Testis (tissue), 3 donors: ENCODE data around the gene UBASH3B. TPM values are rescaled to one million over a fixed set of nuclear protein-coding genes. Genes with fewer than 3 reads are reported as not detected.

ENCODE experiments used
- DNase-seq: peaks from one replicate; pipeline ENCODE4 v3.0.0-alpha.2; 2019
- H3K27ac ChIP-seq, 2 donors: fragments of 200-600 bp; sonication (generic); one replicate each; pipeline ENCODE4 v1.5.1; 2019
- H3K27me3 ChIP-seq: fragments of 200-600 bp; sonication (generic); one replicate; pipeline ENCODE4 v1.5.1; 2019
- H3K36me3 ChIP-seq: fragments of 200-600 bp; sonication (generic); one replicate; pipeline ENCODE4 v1.5.1; 2017; ENCODE audit warnings: low read depth; ENCODE audit errors: missing control alignments
- H3K4me1 ChIP-seq: fragments of 200-600 bp; sonication (generic); one replicate; pipeline ENCODE4 v1.5.1; 2019
- H3K4me3 ChIP-seq, 2 donors: fragments of 200-600 bp; sonication (generic); one replicate each; pipeline ENCODE4 v1.5.1; 2017 to 2019
- H3K9me3 ChIP-seq: fragments of 200-600 bp; sonication (generic); one replicate; pipeline ENCODE4 v1.5.1; 2017
- POLR2A ChIP-seq: fragments of 450-650 bp; IDR thresholded peaks from one replicate; pipeline ENCODE4 v1.6.1; 2017; ENCODE audit warnings: antibody characterized with exemption, mild to moderate bottlenecking, moderate library complexity
- WGBS, 2 donors: methylation state at CpG; one replicate each; pipeline ENCODE4 v1.1.5; 2018; 5-methylcytosine and 5-hydroxymethylcytosine counted together
- intact Hi-C: fragments of 100-400 bp; cut with DNase I; formaldehyde crosslinking; loops from one replicate; pipeline ENCODE4 v1.15.1; 2023; ENCODE audit warnings: low total_unique reads
- polyA plus RNA-seq: library from polyadenylated mRNA; stranded (reverse); fragments of 350-450 nt; fragmentation: Illumina TruSeq; extraction: RNeasy Lipid Tissue Mini Kit (QIAGEN cat#74804); gene quantifications from one replicate; pipeline ENCODE4 v1.2.3, GENCODE V29; 2014; ENCODE audit warnings: low read depth, low replicate concordance; ENCODE audit not compliant: insufficient read depth
- total RNA-seq, 2 donors: library from RNA; depleted of rRNA; stranded (reverse); fragments of >200 nt; gene quantifications; one replicate each; pipeline ENCODE4 v1.2.3, GENCODE V29; 2016
- TF ChIP-seq, protein P1 (sequence below), 3 experiments: fragments of 450-650 bp in 2 of 3; fragments of 200-600 bp in 1 of 3; sonication (generic) in 1 of 3; IDR thresholded peaks; one replicate each; pipeline ENCODE4 v1.5.1; 2016 to 2019; ENCODE audit warnings: antibody characterized with exemption in 3 of 3, mild to moderate bottlenecking in 2 of 3, moderate library complexity in 1 of 3

Gene UBASH3B
- total and polyA plus RNA-seq, 3 donors from 2014 or later, result 3.9 to 20.4 (median 14.6) TPM

DNA sequence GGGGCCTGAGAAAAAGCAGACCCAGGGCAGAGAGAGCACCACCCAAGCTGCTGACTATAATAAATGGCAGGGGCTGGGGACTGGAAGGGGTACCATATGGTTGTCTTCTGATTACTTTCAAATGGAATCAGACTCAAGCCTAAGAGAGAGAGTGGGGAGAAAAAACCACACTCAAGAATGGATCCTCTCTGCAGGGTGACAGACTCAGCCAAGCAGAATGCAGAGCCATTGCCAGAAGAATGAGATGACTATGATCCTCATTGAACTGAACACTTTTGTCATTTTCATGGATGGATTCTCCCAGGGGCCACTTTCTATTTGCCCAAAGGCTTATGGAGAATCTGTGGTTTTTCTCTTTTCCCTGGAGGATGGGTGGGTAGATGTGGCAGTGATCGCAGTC, 8.7 kb downstream of the UBASH3B start:
- no peaks in the 10 kb centered on the region for H3K9me3 ChIP-seq
- WGBS, 2 donors, result 93 to 97% methylated on average over 1 of the region's 1 CpG

GRCh38 chr11:122665861-122666260, 10.3 kb downstream of the UBASH3B start:
- Histone ChIP-seq H3K4me3 (no peak overlapping the region), H3K4me1 (no peaks in the 10 kb centered on the region), H3K9me3 (no peaks in the 10 kb centered on the region), H3K36me3 (no peaks in the 10 kb centered on the region), H3K27me3 (no peaks in the 10 kb centered on the region), H3K27ac (no peak overlapping the region)
- intact Hi-C loops, result no loop called here
- DNase-seq, result no peak
- TF ChIP-seq, protein P1, sequence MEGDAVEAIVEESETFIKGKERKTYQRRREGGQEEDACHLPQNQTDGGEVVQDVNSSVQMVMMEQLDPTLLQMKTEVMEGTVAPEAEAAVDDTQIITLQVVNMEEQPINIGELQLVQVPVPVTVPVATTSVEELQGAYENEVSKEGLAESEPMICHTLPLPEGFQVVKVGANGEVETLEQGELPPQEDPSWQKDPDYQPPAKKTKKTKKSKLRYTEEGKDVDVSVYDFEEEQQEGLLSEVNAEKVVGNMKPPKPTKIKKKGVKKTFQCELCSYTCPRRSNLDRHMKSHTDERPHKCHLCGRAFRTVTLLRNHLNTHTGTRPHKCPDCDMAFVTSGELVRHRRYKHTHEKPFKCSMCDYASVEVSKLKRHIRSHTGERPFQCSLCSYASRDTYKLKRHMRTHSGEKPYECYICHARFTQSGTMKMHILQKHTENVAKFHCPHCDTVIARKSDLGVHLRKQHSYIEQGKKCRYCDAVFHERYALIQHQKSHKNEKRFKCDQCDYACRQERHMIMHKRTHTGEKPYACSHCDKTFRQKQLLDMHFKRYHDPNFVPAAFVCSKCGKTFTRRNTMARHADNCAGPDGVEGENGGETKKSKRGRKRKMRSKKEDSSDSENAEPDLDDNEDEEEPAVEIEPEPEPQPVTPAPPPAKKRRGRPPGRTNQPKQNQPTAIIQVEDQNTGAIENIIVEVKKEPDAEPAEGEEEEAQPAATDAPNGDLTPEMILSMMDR (IDR thresholded peaks at IDR 0.05), result no peak
- no peak for TF ChIP-seq POLR2A
- WGBS, 2 donors, result 75 to 77% methylated on average over 10 of the region's 10 CpGs

More for the DNA sequence above, 8.7 kb downstream of the UBASH3B start:
- Histone ChIP-seq H3K4me3 (no peak overlapping the region), H3K4me1 (no peaks in the 10 kb centered on the region), H3K36me3 (no peaks in the 10 kb centered on the region), H3K27ac (no peak overlapping the region), H3K27me3 (no peaks in the 10 kb centered on the region)
- intact Hi-C loops, result no loop called here
- TF ChIP-seq POLR2A, result no peak
- TF ChIP-seq, protein P1 (IDR thresholded peaks at IDR 0.05), result no peak
- DNase-seq, result no peak

DNA sequence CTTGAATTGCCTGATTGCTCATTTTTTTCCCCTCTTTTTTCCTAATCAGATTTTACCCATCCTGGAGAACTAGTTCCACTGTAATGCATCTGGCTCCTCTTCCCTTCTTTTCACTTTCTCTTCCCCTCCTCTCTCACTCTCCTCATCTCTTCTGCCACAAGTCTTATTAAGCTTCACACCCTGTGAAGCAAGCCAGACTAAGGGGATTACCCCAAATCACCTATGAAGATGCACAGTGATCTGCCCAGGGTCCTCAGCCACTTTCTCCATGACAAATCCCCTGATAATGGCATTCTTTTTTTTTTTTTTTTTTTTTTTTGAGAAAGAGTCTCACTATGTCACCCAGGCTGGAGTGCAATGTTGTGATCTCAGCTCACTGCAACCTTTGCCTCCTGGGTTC, 11.2 kb downstream of the UBASH3B start:
- no peak for DNase-seq
- TF ChIP-seq, protein P1 (IDR thresholded peaks at IDR 0.05), result no peak
- TF ChIP-seq POLR2A, result no peak
- Histone ChIP-seq H3K27ac (no peak overlapping the region), H3K36me3 (no peaks in the 10 kb centered on the region), H3K4me3 (no peak overlapping the region), H3K4me1 (no peaks in the 10 kb centered on the region), H3K9me3 (no peaks in the 10 kb centered on the region), H3K27me3 (no peaks in the 10 kb centered on the region)
- intact Hi-C loops, result no loop called here

DNA sequence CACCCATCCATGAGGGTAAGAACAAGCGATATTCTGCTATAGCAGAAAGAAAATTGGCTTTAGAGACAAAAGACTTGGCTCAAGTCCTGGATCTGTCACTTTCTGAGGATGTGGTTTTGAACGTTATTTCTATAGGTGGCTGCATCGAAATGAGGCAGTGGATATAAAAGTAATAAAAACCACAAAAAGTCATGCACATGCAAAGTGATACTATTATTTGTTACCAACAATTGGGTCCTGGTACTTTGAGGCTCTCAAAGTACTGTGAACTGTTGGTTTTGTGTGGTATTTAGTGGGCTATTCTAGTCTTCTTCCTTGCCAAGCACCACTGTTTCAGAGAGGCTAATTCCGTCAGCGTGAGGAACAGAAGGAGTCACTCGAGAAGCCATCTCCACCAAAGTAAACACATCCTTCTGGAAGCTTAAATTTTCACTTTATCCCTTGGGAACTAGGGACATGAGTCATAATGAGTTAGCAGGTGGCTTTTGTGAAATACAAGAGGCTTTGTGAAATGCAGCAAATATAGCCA, 13.1 kb downstream of the UBASH3B start:
- H3K27me3 ChIP-seq, result no peaks in the 10 kb centered on the region
- no peaks in the 10 kb centered on the region for H3K9me3 ChIP-seq
- no peak for TF ChIP-seq POLR2A
- TF ChIP-seq, protein P1 (IDR thresholded peaks at IDR 0.05), result no peak
- WGBS, 2 donors, result 87 to 90% methylated on average over 6 of the region's 6 CpGs
- intact Hi-C loops, result no loop called here
- H3K4me1 ChIP-seq, result no peaks in the 10 kb centered on the region
- DNase-seq, result no peak
- H3K27ac ChIP-seq, result no peak overlapping the region
- no peaks in the 10 kb centered on the region for H3K36me3 ChIP-seq
- no peak overlapping the region for H3K4me3 ChIP-seq

DNA sequence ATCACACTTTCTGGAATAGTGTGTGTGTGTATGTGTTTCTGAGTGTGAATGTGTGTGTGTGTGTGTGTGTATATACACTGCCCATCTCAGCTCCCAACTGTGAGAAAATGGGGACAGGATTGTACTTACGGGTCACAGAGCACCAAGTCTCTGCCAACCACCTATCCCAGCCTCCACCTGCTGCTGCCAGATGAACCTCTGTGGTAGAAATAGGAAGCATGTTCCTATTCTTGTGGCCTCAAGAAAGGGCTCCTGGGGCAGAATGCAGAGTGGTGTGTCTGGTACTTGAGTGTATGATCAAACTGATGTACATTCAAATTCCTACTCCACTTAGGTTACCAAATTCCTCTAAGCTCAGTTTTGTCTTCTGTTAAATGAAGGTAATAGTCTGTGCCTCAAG, 14.6 kb downstream of the UBASH3B start:
- H3K36me3 ChIP-seq, result no peaks in the 10 kb centered on the region
- H3K27ac ChIP-seq, result no peak overlapping the region
- H3K4me3 ChIP-seq, result no peak overlapping the region
- intact Hi-C loops, result no loop called here
- no peaks in the 10 kb centered on the region for H3K27me3 ChIP-seq
- no peaks in the 10 kb centered on the region for H3K9me3 ChIP-seq
- no peaks in the 10 kb centered on the region for H3K4me1 ChIP-seq
- no peak for DNase-seq
- 83 to 95% methylated on average over 1 of the region's 1 CpG for WGBS, 2 donors
- TF ChIP-seq, protein P1 (IDR thresholded peaks at IDR 0.05), result no peak
- TF ChIP-seq POLR2A, result no peak
